HFFc6 (cell line): Measurements from ENCODE around the gene LRRFIP2. TPM values are rescaled to one million over a fixed set of nuclear protein-coding genes. Genes with fewer than 3 reads are reported as not detected.
"Not testable (repeated sequence)": the region's sequence is repeated elsewhere in the genome, so short reads cannot be mapped to it uniquely, and the experiment has no call there.

Source experiments
- DNase-seq: peaks from one replicate; pipeline ENCODE4 v3.0.0-alpha.2; 2018
- H3K27ac Mint-ChIP-seq: 2 replicates; pipeline ENCODE4 v1.8.0; 2020; ENCODE audit warnings: mild to moderate bottlenecking, mixed read lengths
- H3K27me3 Mint-ChIP-seq: 2 replicates; pipeline ENCODE4 v1.8.0; 2021; ENCODE audit warnings: mild to moderate bottlenecking, moderate library complexity, mixed read lengths; ENCODE audit not compliant: insufficient read depth
- H3K36me3 Mint-ChIP-seq: 2 replicates; pipeline ENCODE4 v1.8.0; 2021; ENCODE audit warnings: low read depth, mixed read lengths
- H3K4me1 Mint-ChIP-seq: 2 replicates; pipeline ENCODE4 v1.8.0; 2020; ENCODE audit warnings: low read depth, mixed read lengths
- H3K4me3 Mint-ChIP-seq: 2 replicates; pipeline ENCODE4 v1.8.0; 2020; ENCODE audit warnings: mild to moderate bottlenecking, moderate library complexity, mixed read lengths
- H3K9me3 Mint-ChIP-seq: 2 replicates; pipeline ENCODE4 v1.8.0; 2020; ENCODE audit warnings: mild to moderate bottlenecking, mixed read lengths
- total RNA-seq, 6 experiments: library from RNA; stranded (reverse); fragmentation: NEBNext Ultra II Directional; extraction: Animal tissue kit (Norgen Biotek cat#: 25700); gene quantifications; 2 replicates in 1 of 6; 3 replicates in 5 of 6; pipeline ENCODE4 v1.2.3, GENCODE V29; 2021
- TF ChIP-seq, protein P1 (sequence below): fragments of 200-600 bp; sonication (generic); IDR thresholded peaks from 2 replicates; pipeline ENCODE4 v1.5.0; 2021; ENCODE audit warnings: antibody characterized with exemption, mild to moderate bottlenecking

LRRFIP2 gene
- total RNA-seq, 6 experiments from 2014 or later = 124 to 151 (median 134) TPM

DNA sequence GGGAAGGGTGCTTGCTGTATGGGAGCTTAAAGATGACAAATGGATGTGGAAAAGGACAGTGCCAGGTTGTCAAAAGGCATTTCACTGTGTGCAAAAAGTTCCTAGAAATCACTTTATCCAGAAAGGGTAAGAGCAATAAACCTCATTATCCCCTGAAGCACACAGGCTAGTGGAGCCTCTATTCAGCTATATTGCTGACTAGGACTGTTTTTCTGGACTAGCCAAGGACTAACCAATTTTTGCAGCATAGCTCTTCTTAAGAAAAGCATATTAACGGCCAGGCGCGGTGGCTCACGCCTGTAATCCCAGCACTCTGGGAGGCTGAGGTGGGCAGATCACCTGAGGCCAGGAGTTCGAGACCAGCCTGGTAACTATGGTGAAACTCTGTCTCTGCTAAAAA is 116.3 kb downstream of the LRRFIP2 start:
- peaks cover 49% of the 10 kb centered on the region for H3K4me1 Mint-ChIP-seq

DNA sequence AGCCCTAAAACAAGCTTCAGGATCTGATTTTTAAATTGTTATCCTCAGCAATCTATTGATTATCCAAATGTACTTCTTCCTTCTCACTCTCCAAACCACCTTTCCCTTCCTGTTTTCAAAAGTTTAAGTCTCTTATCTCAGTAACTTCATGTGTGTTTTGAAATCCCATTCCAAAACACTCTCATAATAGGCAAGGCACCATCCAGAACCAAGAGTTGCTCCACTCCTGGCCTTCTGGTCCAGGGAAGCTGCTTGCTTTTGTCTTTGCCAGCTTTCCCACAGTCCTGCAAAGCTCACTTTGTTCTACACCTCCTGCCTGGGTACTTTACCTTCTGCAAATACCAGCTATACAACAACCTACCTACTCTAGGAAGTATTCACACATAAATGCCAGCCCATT is 117.6 kb downstream of the LRRFIP2 start:
- TF ChIP-seq, protein P1, sequence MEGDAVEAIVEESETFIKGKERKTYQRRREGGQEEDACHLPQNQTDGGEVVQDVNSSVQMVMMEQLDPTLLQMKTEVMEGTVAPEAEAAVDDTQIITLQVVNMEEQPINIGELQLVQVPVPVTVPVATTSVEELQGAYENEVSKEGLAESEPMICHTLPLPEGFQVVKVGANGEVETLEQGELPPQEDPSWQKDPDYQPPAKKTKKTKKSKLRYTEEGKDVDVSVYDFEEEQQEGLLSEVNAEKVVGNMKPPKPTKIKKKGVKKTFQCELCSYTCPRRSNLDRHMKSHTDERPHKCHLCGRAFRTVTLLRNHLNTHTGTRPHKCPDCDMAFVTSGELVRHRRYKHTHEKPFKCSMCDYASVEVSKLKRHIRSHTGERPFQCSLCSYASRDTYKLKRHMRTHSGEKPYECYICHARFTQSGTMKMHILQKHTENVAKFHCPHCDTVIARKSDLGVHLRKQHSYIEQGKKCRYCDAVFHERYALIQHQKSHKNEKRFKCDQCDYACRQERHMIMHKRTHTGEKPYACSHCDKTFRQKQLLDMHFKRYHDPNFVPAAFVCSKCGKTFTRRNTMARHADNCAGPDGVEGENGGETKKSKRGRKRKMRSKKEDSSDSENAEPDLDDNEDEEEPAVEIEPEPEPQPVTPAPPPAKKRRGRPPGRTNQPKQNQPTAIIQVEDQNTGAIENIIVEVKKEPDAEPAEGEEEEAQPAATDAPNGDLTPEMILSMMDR = no peak
- peaks cover 40% of the 10 kb centered on the region for H3K36me3 Mint-ChIP-seq
- H3K9me3 Mint-ChIP-seq = no peaks in the 10 kb centered on the region
- H3K4me1 Mint-ChIP-seq = peaks cover 53% of the 10 kb centered on the region
- no peak overlapping the region for H3K4me3 Mint-ChIP-seq
- no peak for DNase-seq
- peaks cover 14% of the 10 kb centered on the region for H3K27me3 Mint-ChIP-seq
- peak overlapping the region; percentile 56 for H3K27ac Mint-ChIP-seq

More for the DNA sequence above, 116.3 kb downstream of the LRRFIP2 start:
- H3K9me3 Mint-ChIP-seq = no peaks in the 10 kb centered on the region
- H3K27ac Mint-ChIP-seq = no peak overlapping the region
- DNase-seq = no peak
- no peak overlapping the region for H3K4me3 Mint-ChIP-seq
- H3K36me3 Mint-ChIP-seq = peaks cover 45% of the 10 kb centered on the region
- TF ChIP-seq, protein P1 = no peak
- peaks cover 13% of the 10 kb centered on the region for H3K27me3 Mint-ChIP-seq

DNA sequence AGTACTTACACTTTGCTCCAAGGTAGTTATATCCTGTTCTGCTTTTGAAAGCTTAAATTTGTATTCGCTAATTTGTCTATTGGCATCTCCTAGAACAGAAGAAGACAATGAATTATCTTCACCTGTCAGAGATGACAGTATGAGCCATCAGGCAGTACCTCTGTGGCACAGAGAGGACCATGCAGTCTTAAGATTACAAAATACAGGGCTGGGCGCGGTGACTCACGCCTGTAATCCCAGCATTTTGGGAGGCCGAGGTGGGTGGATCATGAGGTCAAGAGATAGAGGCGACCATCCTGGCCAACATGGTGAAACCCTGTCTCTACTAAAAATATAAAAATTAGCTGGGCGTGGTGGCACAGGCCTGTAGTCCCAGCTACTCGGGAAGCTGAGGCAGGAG is 119.3 kb downstream of the LRRFIP2 start:
- not testable (repeated sequence) for H3K4me3 Mint-ChIP-seq
- H3K27ac Mint-ChIP-seq = peak overlapping the region; percentile 76
- H3K36me3 Mint-ChIP-seq = peaks cover 37% of the 10 kb centered on the region

DNA sequence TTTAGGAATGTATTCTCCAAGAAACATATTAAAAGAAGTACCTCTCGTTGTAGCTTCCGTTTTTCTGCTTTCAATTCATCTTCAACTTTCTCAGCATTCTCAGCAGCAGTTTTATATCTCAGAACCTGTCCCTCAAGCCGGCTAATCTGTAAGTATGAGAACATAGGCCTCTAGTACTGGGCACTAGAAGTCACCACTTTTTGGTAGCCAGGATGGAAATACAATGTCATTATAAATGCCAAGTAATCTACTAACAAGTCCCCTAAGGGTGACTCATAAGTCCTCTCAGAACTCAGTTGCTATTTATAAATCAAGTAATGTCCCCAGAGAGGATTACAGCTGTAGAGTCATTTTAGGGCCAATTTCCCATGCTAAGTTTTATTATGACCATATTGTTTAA is 120.0 kb downstream of the LRRFIP2 start:
- DNase-seq = peak; percentile 61
- Mint-ChIP-seq H3K27ac (peak overlapping the region; percentile 76), H3K4me3 (peak overlapping the region; percentile 15), H3K27me3 (peaks cover 10% of the 10 kb centered on the region), H3K9me3 (no peaks in the 10 kb centered on the region), H3K4me1 (peaks cover 49% of the 10 kb centered on the region), H3K36me3 (peaks cover 39% of the 10 kb centered on the region)
- TF ChIP-seq, protein P1 = no peak

More for the DNA sequence above, 119.3 kb downstream of the LRRFIP2 start:
- H3K4me1 Mint-ChIP-seq = peaks cover 49% of the 10 kb centered on the region
- DNase-seq, H3K9me3 Mint-ChIP-seq, H3K27me3 Mint-ChIP-seq: not testable (repeated sequence)

DNA sequence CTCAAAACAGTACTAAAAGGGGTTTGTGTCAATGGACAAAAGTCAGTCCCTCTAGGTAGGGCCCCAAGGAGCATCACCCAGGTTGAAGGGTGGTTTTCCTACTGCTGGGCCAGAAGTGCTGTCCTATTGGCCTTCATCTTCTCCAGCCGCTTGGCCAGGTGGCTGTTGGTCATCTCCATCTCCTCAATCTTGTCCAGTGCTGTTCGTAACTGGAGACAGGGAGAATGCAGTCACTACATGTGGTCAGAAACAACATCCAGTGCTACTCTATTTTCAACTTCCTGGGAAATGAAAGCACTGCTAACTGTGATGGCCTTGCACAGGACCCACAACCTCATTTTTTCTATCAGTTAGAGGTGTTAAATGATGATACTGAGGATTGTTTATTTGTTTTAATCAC is 120.6 kb downstream of the LRRFIP2 start:
- Mint-ChIP-seq H3K4me3 (no peak overlapping the region), H3K27me3 (peaks cover 11% of the 10 kb centered on the region), H3K9me3 (no peaks in the 10 kb centered on the region), H3K36me3 (peaks cover 45% of the 10 kb centered on the region), H3K4me1 (peaks cover 49% of the 10 kb centered on the region), H3K27ac (peak overlapping the region; percentile 76)
- no peak for DNase-seq
- TF ChIP-seq, protein P1 = no peak

DNA sequence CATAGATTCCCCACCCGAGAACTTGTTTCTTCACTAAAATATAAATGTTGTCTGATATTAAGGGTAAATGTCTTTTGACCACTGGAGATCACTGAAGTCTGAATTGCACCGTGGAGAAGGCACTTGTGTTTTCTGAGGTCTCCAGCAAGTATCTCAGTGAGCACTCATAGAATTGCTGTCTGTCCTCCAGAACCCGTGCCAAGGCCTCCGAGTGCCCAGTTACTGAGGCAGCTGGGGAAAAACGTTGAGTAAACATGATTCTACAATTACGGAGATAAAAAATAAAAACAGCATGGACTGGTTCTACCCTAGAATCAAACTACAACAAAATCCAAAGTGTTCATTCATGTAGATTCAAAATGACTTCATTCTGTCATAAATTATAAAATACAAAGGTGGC is 121.0 kb downstream of the LRRFIP2 start:
- H3K27me3 Mint-ChIP-seq = peaks cover 13% of the 10 kb centered on the region
- peaks cover 49% of the 10 kb centered on the region for H3K36me3 Mint-ChIP-seq
- H3K27ac Mint-ChIP-seq = peak overlapping the region; percentile 76; the same call in 1 of the 2 replicates

More for the DNA sequence above, 121.0 kb downstream of the LRRFIP2 start:
- Mint-ChIP-seq H3K4me1 (peaks cover 49% of the 10 kb centered on the region), H3K4me3 (no peak overlapping the region; the same call in 1 of the 2 replicates), H3K9me3 (no peaks in the 10 kb centered on the region)
- TF ChIP-seq, protein P1 = no peak
- no peak for DNase-seq
